GM19193 (cell line): ENCODE data around the gene ETFBKMT.

Experiments
- POLR2A ChIP-seq: IDR thresholded peaks from 4 replicates; pipeline ENCODE4 v1.6.1; 2011; ENCODE audit not compliant: insufficient read depth, insufficient read length; ENCODE audit errors: extremely low read depth

ETFBKMT gene

DNA sequence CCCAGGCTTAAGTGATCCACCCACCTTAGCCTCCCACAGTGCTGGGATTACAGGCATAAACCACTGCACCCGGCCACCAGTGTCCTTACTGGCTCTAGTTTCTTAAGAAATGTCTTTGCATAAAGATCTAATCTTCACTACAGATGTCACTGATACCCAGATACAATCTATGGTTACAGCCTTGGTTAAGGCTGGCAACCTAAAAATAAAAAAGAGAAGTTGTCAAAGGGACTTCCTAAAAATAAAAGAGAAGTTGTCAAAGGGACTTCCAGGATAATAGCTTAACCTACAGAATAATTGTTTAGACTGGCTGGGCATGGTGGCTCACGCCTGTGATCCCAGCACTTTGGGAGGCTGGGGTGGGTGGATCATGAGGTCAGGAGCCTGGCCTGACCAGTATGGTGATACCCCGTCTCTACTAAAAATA, 27.6 kb downstream of the ETFBKMT start:
- no peak for TF ChIP-seq POLR2A

DNA sequence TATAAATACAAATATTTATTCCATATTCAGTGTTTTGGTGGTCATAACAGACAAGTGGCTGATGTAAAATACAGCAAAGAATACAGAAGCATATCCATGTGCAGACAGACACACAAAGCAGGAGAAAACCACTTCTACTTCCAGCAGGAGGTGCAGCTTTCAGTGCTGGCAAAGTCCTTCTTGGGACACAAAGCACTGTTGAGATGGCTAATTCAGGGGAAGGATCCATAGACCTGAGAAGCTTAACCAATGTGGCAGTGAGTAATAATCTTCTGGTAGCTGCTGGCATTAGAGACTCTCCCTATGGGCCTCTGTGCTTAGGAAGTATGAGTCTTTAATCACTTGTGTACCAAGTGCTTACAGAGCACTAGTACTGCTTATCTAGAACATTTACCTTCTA, 42.6 kb downstream of the ETFBKMT start:
- TF ChIP-seq POLR2A: no peak

DNA sequence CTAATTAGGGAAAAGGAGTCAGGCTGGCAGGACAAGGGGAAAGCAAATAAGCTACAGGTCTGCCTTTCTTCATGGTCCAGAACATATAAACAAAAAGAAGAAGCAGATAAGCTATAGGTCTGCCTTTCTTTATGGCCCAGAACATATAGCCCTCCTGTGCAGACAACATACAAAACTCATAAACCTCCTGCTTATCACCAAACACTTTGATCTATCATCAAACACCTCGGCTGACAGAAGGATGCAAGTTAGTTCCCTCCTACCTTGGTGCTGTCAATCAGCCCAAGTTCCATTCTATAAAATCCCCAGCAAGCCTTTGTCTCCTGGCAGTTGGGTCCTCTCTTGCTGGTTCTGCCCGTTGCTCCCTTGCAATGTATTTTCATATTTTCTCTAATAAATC, 46.1 kb downstream of the ETFBKMT start:
- TF ChIP-seq POLR2A: no peak

DNA sequence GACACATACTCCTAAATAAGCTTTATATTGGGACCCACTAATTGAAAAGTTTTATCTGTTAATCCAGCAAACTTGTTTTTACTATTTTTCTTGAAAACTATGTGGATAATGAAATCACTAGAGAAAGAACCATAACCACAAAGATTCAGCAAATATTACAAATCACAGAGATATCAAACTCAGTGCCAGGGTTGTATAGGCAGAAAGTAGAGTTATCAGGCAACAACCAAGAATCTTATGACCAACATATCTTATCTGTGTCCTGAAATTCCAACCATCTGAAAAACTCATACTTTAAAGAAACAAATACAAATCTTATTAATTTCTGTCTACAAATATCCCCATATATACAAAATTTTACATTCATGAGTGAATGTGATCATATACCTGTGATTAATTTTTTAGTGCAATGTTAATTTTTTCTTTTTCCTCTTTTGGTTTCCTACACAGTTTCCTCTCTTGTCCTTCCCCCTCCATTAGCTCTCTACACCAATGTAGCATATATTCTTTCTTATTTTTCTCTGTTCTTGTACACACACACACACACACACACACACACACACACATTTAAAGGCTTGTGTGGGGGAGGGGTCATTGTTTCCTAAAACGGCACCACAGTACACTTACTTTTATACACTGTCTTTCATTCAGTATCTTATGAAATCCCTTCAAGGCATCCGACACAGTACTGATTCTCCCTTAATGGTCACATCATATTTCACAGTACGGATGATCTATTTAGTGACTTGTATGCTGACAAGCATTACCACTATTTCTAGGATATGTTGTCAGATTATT, 50.7 kb downstream of the ETFBKMT start:
- no peak for TF ChIP-seq POLR2A

DNA sequence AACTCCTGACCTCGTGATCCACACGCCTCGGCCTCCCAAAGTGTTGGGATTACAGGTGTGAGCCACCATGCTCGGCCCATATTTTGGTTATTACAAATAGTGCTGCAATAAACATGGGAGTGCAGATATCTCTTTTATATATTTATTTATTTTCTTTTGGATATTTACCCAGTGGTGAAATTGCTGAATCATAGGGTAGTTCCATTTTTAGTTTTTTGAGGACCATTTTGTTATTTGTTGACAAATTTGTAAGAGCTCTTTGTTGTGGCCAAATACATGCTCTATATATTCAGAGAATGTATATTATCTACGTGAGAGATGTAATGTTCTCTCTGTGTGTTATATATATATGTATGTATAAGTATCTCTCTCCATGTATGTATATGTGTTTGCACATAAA, 53.4 kb downstream of the ETFBKMT start:
- no peak for TF ChIP-seq POLR2A

DNA sequence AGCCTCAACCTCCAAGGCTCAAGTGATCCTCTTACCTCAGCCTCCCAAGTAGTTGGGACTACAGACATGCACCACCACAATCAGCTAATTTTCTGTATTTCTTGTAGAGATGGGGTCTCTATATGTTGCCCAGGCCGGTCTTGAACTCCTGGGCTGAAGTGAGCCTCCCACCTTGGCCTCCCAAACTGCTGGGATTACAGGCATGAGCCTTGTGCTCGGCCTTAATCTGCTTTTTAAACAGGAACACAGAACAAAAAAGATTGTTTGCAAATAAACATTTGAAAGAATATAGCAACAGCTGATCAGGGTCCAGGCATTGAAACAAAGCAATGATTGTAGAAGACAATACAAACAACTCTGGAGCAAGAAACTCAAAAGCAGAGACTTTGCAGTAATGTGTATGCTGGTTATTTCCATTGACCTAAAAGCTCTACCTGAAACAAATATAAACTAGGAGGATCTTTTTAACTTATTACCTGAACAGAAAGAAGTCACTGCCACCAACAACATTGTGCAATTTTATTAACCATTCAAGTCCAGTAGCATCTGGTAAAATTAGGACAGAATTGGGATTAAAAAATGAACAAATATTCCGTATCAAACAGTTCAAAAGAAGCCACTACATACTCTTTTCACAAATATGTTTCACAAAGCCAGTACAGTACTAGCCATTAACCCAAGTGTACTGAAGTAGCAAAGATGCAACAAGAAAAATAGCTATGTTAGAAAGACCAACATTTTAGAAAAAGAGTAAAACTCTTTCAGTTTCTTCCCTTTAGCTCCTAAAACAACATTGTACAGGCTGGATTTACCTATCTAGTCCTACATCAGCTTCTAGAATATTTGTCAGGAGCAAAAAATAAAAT, 55.2 kb downstream of the ETFBKMT start:
- no peak for TF ChIP-seq POLR2A

DNA sequence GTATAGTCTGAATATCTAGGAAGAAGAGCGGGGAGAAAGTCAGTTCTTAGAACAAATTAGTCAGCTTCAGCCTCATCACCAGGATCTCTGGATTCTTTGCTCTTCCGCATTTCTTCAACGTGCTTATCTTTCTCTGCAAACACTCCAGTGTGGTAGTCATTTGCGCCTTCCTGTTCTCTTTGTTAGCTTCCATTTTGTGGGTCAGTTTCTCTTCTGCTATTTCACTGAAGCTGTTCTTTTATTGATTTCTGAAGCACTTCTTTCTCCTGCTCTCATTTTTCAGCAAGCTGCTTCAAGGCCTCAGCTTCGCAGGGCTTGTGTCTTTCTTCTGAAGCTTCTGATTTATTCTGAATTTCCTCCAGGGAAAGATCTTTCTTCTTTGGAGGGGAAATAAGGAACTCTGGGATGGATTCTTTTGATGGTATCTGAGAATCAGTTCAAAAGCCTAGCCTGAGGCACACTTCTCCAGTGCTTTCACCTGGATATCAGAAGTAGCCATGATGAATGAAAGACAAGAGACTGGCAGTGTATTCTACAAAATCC, 55.9 kb downstream of the ETFBKMT start:
- peak; percentile 24 for TF ChIP-seq POLR2A

DNA sequence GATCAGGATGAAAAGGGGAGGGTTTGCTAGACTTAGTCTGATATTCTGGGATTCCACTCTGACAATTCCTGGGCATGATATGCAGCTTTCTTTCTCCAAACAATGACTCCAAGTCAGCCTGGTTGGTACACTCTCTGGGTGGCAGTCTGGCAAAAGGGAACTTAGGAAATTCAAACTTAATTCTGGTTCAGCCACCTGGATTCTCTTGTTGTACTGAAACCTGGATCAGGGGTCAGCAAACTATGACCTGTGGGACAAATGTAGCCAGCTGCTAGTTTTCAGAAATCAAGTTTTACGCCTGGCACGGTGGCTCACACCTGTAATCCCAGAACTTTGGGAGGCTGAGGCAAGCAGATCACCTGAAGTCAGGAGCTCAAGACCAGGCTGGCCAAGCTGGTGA, 63.1 kb downstream of the ETFBKMT start:
- no peak for TF ChIP-seq POLR2A
